Measurements from ENCODE around the gene MPC1.
A peak's percentile ranks its signal among the peaks of the same experiment; 100 is the strongest.
"Not testable (repeated sequence)": the region's sequence is repeated elsewhere in the genome, so short reads cannot be mapped to it uniquely, and the experiment has no call there.

The MPC1 gene

DNA sequence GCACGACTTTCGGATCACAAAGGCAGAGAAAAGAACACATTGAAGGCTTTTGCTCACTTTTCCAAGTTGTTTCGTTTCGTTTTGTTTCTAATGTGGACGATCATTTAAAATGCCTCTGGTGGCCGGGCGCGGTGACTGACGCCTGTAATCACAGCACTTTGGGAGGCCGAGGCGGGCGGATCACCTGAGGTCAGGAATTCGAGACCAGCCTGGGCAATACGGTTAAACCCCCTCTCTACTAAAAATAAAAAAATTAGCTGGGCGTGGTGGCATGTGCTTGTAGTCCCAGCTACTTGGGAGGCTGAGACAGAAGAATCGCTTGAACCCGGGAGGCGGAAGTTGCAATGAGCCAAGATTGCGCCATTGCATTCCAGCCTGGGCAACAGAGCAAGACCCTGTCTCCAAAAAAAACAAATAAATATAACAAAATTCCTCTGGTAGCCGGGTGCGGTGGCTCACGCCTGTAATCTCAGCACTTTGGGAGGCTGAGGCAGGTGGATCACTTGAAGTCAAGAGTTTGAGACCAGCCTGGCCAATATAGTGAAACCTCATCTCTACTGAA lies 1.1 kb upstream of the MPC1 start:
- not testable (repeated sequence) for H3K36me3 ChIP-seq (ENCODE audit: control insufficient read depth in 5 of 5, insufficient read depth in 5 of 5, low read length in 5 of 5); H3K27me3 ChIP-seq (ENCODE audit: control insufficient read depth in 5 of 5, insufficient read depth in 4 of 5, low read length in 5 of 5); H3K9me3 ChIP-seq (ENCODE audit: control insufficient read depth in 5 of 5, low read length in 5 of 5)
- Histone ChIP-seq H3K4me3 (ENCODE audit: low read depth in 1 of 5, low read length in 5 of 5) (peak overlapping the region; percentile 79 to 97 (median 94)), H3K9ac (ENCODE audit: low read length in 5 of 5) (peak overlapping the region; percentile 59 to 96 (median 69)), H3K27ac (ENCODE audit: low read depth, low read length) (peak overlapping the region; percentile 91), H3K4me1 (ENCODE audit: control insufficient read depth in 5 of 5, insufficient read depth in 5 of 5, low read length in 5 of 5) (peaks cover 0 to 38% (median 28%) of the 10 kb centered on the region in 5 donors)

DNA sequence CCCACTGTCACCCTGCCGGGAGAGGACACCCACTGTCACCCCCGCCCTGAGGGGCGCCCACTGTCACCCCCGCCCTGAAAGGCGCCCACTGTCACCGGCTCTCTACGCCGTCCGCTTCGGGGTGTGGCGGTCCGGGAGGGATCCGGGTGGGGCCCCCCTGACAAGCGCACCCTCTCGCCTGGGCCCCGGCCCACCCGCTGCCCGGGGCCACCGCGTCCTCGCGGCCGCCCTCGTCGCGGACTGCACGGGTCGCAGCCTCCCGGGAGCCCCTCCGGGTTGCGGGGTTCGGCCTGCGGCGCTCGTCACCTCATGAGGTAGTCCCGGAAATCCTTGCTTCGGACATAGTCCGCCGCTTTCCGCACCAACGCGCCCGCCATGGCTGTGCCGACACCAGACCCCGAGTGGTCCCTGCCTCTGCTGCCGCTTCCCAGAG lies 224 bp downstream of the MPC1 start:
- Histone ChIP-seq H3K27ac (ENCODE audit: low read depth, low read length) (peak overlapping the region; percentile 81), H3K27me3 (ENCODE audit: control insufficient read depth in 5 of 5, insufficient read depth in 4 of 5, low read length in 5 of 5) (no peaks in the 10 kb centered on the region), H3K4me1 (ENCODE audit: control insufficient read depth in 5 of 5, insufficient read depth in 5 of 5, low read length in 5 of 5) (peaks cover 0 to 33% (median 21%) of the 10 kb centered on the region in 5 donors), H3K4me3 (ENCODE audit: low read depth in 1 of 5, low read length in 5 of 5) (peak overlapping the region in 4 of 5 donors; percentile 79 to 97 (median 91)), H3K9me3 (ENCODE audit: control insufficient read depth in 5 of 5, low read length in 5 of 5) (no peaks in the 10 kb centered on the region), H3K36me3 (ENCODE audit: control insufficient read depth in 5 of 5, insufficient read depth in 5 of 5, low read length in 5 of 5) (no peaks in the 10 kb centered on the region), H3K9ac (ENCODE audit: low read length in 5 of 5) (peak overlapping the region in 4 of 5 donors; percentile 74 to 94 (median 82))

DNA sequence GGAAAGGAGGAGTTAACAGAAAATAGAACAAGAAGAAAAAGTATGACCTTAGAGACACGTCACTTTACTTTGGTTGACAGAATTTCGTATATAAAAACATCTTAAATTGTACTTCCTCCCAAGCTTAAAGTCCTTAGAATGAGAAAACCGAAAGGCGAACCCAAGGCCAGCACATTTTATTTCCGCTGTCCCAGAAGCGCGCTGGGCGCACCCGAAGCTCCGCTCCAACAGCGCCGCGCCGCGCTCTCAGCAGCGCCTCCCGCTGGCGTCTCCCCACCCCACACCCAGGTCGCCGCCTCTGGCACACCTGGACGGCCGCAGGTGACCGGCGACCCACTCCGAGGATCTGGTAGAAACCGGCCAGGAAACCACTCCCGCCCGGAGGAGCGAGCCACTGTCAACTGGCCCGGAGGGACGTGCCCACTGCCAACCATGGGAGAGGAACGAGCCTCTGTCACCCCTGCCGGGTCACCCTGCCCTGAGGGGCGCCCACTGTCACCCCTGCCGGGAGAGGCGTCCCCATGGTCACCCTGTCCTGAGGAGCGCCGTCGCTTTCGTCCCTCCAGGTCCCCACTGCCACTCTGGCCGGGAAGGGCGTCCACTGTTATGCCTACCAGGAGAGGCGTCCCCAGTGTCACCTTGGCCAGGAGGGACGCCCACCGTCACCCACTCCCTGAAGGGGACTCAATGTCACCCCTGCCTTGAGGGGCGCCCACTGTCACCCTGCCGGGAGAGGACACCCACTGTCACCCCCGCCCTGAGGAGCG lies 824 bp downstream of the MPC1 start:
- Histone ChIP-seq H3K27me3 (ENCODE audit: control insufficient read depth in 5 of 5, insufficient read depth in 4 of 5, low read length in 5 of 5) (no peaks in the 10 kb centered on the region), H3K4me1 (ENCODE audit: control insufficient read depth in 5 of 5, insufficient read depth in 5 of 5, low read length in 5 of 5) (peaks cover 0 to 29% (median 21%) of the 10 kb centered on the region in 5 donors), H3K4me3 (ENCODE audit: low read depth in 1 of 5, low read length in 5 of 5) (peak overlapping the region; percentile 64 to 97 (median 88)), H3K9me3 (ENCODE audit: control insufficient read depth in 5 of 5, low read length in 5 of 5) (no peaks in the 10 kb centered on the region), H3K9ac (ENCODE audit: low read length in 5 of 5) (peak overlapping the region in 4 of 5 donors; percentile 74 to 94 (median 82)), H3K27ac (ENCODE audit: low read depth, low read length) (peak overlapping the region; percentile 81), H3K36me3 (ENCODE audit: control insufficient read depth in 5 of 5, insufficient read depth in 5 of 5, low read length in 5 of 5) (no peaks in the 10 kb centered on the region)

DNA sequence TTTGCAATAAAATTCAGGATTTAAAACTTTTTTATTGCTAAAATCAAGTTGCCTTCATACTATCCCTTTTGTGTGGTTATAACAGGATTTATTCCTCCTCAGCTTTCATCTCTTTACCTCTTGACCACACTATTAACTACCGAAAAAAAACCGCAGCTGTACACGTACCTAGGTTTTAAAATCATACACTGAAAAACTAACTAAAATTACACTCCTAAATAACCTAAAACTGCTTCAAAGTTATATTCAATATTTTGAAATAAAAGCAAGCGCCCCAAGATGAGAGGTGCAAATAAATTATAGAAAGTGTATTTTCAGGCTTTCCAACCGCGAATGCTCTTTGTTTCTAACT lies 1.4 kb downstream of the MPC1 start:
- Histone ChIP-seq H3K27me3 (ENCODE audit: control insufficient read depth in 5 of 5, insufficient read depth in 4 of 5, low read length in 5 of 5) (no peaks in the 10 kb centered on the region), H3K27ac (ENCODE audit: low read depth, low read length) (peak overlapping the region; percentile 81), H3K36me3 (ENCODE audit: control insufficient read depth in 5 of 5, insufficient read depth in 5 of 5, low read length in 5 of 5) (no peaks in the 10 kb centered on the region), H3K4me1 (ENCODE audit: control insufficient read depth in 5 of 5, insufficient read depth in 5 of 5, low read length in 5 of 5) (peaks cover 0 to 29% (median 21%) of the 10 kb centered on the region in 5 donors), H3K4me3 (ENCODE audit: low read depth in 1 of 5, low read length in 5 of 5) (peak overlapping the region; percentile 64 to 97 (median 88)), H3K9me3 (ENCODE audit: control insufficient read depth in 5 of 5, low read length in 5 of 5) (no peaks in the 10 kb centered on the region), H3K9ac (ENCODE audit: low read length in 5 of 5) (peak overlapping the region in 4 of 5 donors; percentile 74 to 94 (median 82))

DNA sequence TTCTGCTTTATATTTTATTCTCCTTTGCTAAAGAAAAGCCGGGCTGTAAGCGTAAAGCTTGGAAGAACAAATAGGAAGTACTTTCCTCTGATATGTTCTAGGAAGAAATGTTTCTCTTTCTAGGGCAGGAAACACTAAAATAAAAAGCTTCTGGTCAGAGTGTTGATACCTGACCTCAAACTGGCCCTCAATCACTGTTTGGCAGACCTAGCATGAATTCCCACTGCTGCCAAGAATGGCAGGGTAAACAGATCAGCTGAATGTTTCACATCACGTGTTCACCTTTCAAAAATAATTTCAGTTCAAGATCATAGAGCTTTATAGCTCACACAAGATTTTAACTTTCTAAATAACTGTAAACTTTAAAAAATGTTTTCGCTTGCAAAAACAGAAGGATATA lies 2.9 kb downstream of the MPC1 start:
- Histone ChIP-seq H3K27me3 (ENCODE audit: control insufficient read depth in 5 of 5, insufficient read depth in 4 of 5, low read length in 5 of 5) (no peaks in the 10 kb centered on the region), H3K36me3 (ENCODE audit: control insufficient read depth in 5 of 5, insufficient read depth in 5 of 5, low read length in 5 of 5) (no peaks in the 10 kb centered on the region), H3K27ac (ENCODE audit: low read depth, low read length) (no peak overlapping the region), H3K4me3 (ENCODE audit: low read depth in 1 of 5, low read length in 5 of 5) (no peak overlapping the region), H3K9me3 (ENCODE audit: control insufficient read depth in 5 of 5, low read length in 5 of 5) (no peaks in the 10 kb centered on the region), H3K9ac (ENCODE audit: low read length in 5 of 5) (peak overlapping the region in 1 of 5 donors; percentile 40), H3K4me1 (ENCODE audit: control insufficient read depth in 5 of 5, insufficient read depth in 5 of 5, low read length in 5 of 5) (peaks cover 0 to 29% (median 21%) of the 10 kb centered on the region in 5 donors)

DNA sequence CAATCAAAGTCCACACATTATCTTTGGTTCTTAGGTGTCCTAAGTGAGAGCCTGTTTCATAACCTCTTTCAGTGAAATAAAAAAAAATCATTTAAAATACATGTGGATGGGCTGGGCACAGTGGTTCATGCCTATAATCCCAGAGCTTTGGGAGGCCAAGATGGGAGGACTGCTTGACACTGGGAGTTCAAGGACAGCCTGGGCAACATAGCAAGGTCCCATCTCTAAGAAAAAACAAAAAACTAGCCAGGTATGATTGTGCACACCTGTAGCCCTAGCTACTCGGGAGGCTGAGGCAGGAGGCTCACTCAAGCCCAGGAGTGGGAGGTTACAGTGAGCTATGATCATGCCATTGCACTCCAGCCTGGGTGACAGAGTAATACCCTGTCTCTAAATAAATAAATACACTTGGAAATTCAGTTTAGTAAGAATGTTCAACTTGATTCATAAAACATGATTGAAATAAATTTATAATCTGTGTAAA lies 3.6 kb downstream of the MPC1 start:
- H3K4me1 ChIP-seq (ENCODE audit: control insufficient read depth in 5 of 5, insufficient read depth in 5 of 5, low read length in 5 of 5), result peaks cover 0 to 29% (median 21%) of the 10 kb centered on the region in 5 donors

DNA sequence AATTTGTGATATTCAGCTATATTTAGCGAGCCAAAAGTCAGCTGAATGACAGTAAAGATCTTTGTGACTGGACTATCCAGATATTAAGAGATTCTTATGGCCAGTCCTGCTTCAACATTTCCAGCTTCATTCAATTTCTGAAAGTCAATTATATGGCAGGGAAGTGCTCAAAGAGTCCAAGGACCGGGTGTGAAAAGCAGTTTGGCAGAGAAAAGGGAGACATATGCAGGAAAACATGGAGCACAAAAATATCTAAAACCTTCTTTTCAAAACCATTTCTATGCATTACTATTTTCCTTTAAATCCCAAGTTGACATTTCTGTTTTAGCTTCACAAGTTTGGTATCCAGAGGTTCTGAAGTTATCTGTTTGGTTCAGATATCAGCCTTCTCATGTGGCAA lies 5.0 kb downstream of the MPC1 start:
- no peak overlapping the region for H3K4me3 ChIP-seq (ENCODE audit: low read depth in 1 of 5, low read length in 5 of 5)
- H3K4me1 ChIP-seq (ENCODE audit: control insufficient read depth in 5 of 5, insufficient read depth in 5 of 5, low read length in 5 of 5), result peaks cover 0 to 27% (median 18%) of the 10 kb centered on the region in 5 donors
- no peaks in the 10 kb centered on the region for H3K27me3 ChIP-seq (ENCODE audit: control insufficient read depth in 5 of 5, insufficient read depth in 4 of 5, low read length in 5 of 5)
- H3K9me3 ChIP-seq (ENCODE audit: control insufficient read depth in 5 of 5, low read length in 5 of 5), result no peaks in the 10 kb centered on the region
- no peaks in the 10 kb centered on the region for H3K36me3 ChIP-seq (ENCODE audit: control insufficient read depth in 5 of 5, insufficient read depth in 5 of 5, low read length in 5 of 5)
- H3K9ac ChIP-seq (ENCODE audit: low read length in 5 of 5), result no peak overlapping the region
- H3K27ac ChIP-seq (ENCODE audit: low read depth, low read length), result no peak overlapping the region

More for the DNA sequence above, 3.6 kb downstream of the MPC1 start:
- H3K36me3 ChIP-seq (ENCODE audit: control insufficient read depth in 5 of 5, insufficient read depth in 5 of 5, low read length in 5 of 5), result no peaks in the 10 kb centered on the region
- no peaks in the 10 kb centered on the region for H3K9me3 ChIP-seq (ENCODE audit: control insufficient read depth in 5 of 5, low read length in 5 of 5)
- no peaks in the 10 kb centered on the region for H3K27me3 ChIP-seq (ENCODE audit: control insufficient read depth in 5 of 5, insufficient read depth in 4 of 5, low read length in 5 of 5)
- no peak overlapping the region for H3K9ac ChIP-seq (ENCODE audit: low read length in 5 of 5)
- H3K27ac ChIP-seq (ENCODE audit: low read depth, low read length), result no peak overlapping the region
- no peak overlapping the region for H3K4me3 ChIP-seq (ENCODE audit: low read depth in 1 of 5, low read length in 5 of 5)

DNA sequence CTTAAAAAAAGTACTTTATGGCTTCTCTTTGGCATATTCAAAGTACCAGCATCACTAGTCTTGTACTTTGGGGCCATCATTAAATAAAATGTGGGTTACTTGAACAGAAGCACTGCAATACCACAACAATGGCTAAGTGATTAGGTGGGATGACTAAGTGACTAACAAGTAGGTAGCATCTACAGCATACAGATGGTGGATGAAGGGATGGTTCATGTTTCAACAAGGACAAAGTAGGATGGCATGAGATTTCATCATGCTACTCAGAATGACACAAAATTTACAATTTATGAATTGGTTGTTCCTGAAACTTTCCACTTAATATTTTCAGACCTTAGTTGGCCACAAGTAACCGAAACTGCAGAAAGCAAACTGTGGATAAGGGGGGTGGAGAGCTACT lies 7.7 kb downstream of the MPC1 start:
- Histone ChIP-seq H3K36me3 (ENCODE audit: control insufficient read depth in 5 of 5, insufficient read depth in 5 of 5, low read length in 5 of 5) (peaks cover 0 to under 1% (median 0%) of the 10 kb centered on the region in 5 donors), H3K4me1 (ENCODE audit: control insufficient read depth in 5 of 5, insufficient read depth in 5 of 5, low read length in 5 of 5) (peaks cover 0 to 9% (median 6%) of the 10 kb centered on the region in 5 donors), H3K4me3 (ENCODE audit: low read depth in 1 of 5, low read length in 5 of 5) (no peak overlapping the region), H3K9me3 (ENCODE audit: control insufficient read depth in 5 of 5, low read length in 5 of 5) (no peaks in the 10 kb centered on the region), H3K27ac (ENCODE audit: low read depth, low read length) (no peak overlapping the region), H3K27me3 (ENCODE audit: control insufficient read depth in 5 of 5, insufficient read depth in 4 of 5, low read length in 5 of 5) (no peaks in the 10 kb centered on the region), H3K9ac (ENCODE audit: low read length in 5 of 5) (no peak overlapping the region)

DNA sequence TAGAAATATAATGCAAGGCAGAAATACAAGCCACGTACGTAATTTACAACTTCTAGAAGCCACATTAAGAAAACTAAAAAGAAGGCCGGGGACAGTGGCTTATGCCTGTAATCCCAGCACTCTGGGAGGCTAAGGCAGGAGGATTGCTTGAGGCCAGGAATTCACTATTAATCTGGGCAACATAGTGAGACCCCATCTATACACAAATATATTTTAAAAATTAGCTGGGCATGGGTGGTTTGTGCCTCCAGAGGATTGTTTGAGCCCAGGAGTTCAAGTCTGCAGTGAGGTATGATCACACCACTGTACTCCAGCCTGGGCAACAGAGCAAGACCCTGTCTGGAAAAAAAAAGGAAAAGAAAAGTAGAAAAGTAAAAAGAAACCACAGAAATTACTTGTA lies 12.3 kb downstream of the MPC1 start:
- H3K27me3 ChIP-seq (ENCODE audit: control insufficient read depth in 5 of 5, insufficient read depth in 4 of 5, low read length in 5 of 5), result no peaks in the 10 kb centered on the region

DNA sequence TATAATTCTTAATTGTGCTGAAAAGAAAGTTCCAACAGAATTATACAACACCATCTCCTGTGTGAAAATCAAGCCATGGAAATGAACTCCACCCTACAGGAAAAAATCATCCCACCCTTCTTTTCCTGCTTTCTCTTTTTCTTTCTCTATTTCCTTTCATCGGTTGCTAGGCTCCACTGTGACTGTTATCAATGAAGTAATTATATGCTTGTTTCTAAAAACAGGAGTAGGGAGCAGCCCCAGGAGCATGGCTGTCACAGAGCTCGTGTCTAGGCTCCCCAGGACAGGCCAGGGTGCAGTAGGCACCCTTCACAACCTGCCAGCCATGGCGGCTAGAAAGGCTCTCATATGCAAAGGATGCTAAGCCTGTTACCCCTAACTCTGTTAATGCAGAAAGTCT lies 13.0 kb downstream of the MPC1 start:
- H3K36me3 ChIP-seq (ENCODE audit: control insufficient read depth in 5 of 5, insufficient read depth in 5 of 5, low read length in 5 of 5), result peaks cover 0 to 17% (median 11%) of the 10 kb centered on the region in 5 donors
- no peaks in the 10 kb centered on the region for H3K27me3 ChIP-seq (ENCODE audit: control insufficient read depth in 5 of 5, insufficient read depth in 4 of 5, low read length in 5 of 5)
- no peak overlapping the region for H3K27ac ChIP-seq (ENCODE audit: low read depth, low read length)
- no peak overlapping the region for H3K9ac ChIP-seq (ENCODE audit: low read length in 5 of 5)
- no peak overlapping the region for H3K4me3 ChIP-seq (ENCODE audit: low read depth in 1 of 5, low read length in 5 of 5)
- peaks cover 0 to 13% (median 8%) of the 10 kb centered on the region in 5 donors for H3K4me1 ChIP-seq (ENCODE audit: control insufficient read depth in 5 of 5, insufficient read depth in 5 of 5, low read length in 5 of 5)
- no peaks in the 10 kb centered on the region for H3K9me3 ChIP-seq (ENCODE audit: control insufficient read depth in 5 of 5, low read length in 5 of 5)

More for the DNA sequence above, 12.3 kb downstream of the MPC1 start:
- peaks cover 0 to 12% (median 8%) of the 10 kb centered on the region in 5 donors for H3K36me3 ChIP-seq (ENCODE audit: control insufficient read depth in 5 of 5, insufficient read depth in 5 of 5, low read length in 5 of 5)
- peaks cover 0 to 6% (median 2%) of the 10 kb centered on the region in 5 donors for H3K4me1 ChIP-seq (ENCODE audit: control insufficient read depth in 5 of 5, insufficient read depth in 5 of 5, low read length in 5 of 5)
- no peaks in the 10 kb centered on the region for H3K9me3 ChIP-seq (ENCODE audit: control insufficient read depth in 5 of 5, low read length in 5 of 5)
- no peak overlapping the region for H3K9ac ChIP-seq (ENCODE audit: low read length in 5 of 5)
- H3K4me3 ChIP-seq (ENCODE audit: low read depth in 1 of 5, low read length in 5 of 5), result no peak overlapping the region
- no peak overlapping the region for H3K27ac ChIP-seq (ENCODE audit: low read depth, low read length)

All from subcutaneous abdominal adipose tissue (tissue), 5 donors.